HEK293 (cell line): Measurements from ENCODE around the gene NR2F2.

Experiments
- BCL11B ChIP-seq: fragments of 450-650 bp; formaldehyde crosslinking; IDR thresholded peaks from 2 replicates; pipeline ENCODE4 v1.5.1; 2016; ENCODE audit warnings: low read depth, missing biosample characterization, missing genetic modification characterization
- EGR2 ChIP-seq: fragments of 450-650 bp; formaldehyde crosslinking; IDR thresholded peaks from 2 replicates; pipeline ENCODE4 v1.5.1; 2016; ENCODE audit warnings: low read depth, missing biosample characterization, missing genetic modification characterization
- FEZF1 ChIP-seq: fragments of 450-650 bp; formaldehyde crosslinking; IDR thresholded peaks from 2 replicates; pipeline ENCODE4 v1.5.1; 2016; ENCODE audit warnings: missing biosample characterization, missing genetic modification characterization
- IKZF3 ChIP-seq: fragments of 450-650 bp; IDR thresholded peaks from 2 replicates; pipeline ENCODE4 v1.5.0; 2018; ENCODE audit warnings: missing biosample characterization, mild to moderate bottlenecking, missing genetic modification characterization, moderate library complexity
- KLF8 ChIP-seq: fragments of 450-650 bp; formaldehyde crosslinking; IDR thresholded peaks from 2 replicates; pipeline ENCODE4 v1.5.1; 2016; ENCODE audit warnings: missing biosample characterization, missing genetic modification characterization
- PRDM1 ChIP-seq: fragments of 450-650 bp; formaldehyde crosslinking; IDR thresholded peaks from 2 replicates; pipeline ENCODE4; 2016; ENCODE audit warnings: missing biosample characterization, missing genetic modification characterization
- SP7 ChIP-seq: fragments of 450-650 bp; formaldehyde crosslinking; IDR thresholded peaks from 2 replicates; pipeline ENCODE4 v1.5.1; 2016; ENCODE audit warnings: missing biosample characterization, missing genetic modification characterization
- ZBTB10 ChIP-seq: fragments of 450-650 bp; formaldehyde crosslinking; IDR thresholded peaks from 2 replicates; pipeline ENCODE4 v1.5.1; 2016; ENCODE audit warnings: missing biosample characterization, missing genetic modification characterization
- ZFHX2 ChIP-seq: fragments of 450-650 bp; formaldehyde crosslinking; conservative IDR thresholded peaks from 2 replicates; pipeline ENCODE4 v1.5.1; 2016; ENCODE audit warnings: missing biosample characterization, missing genetic modification characterization
- ZFP69B ChIP-seq: fragments of 450-650 bp; formaldehyde crosslinking; IDR thresholded peaks from 2 replicates; pipeline ENCODE4 v1.5.1; 2016; ENCODE audit warnings: missing biosample characterization, missing genetic modification characterization
- ZNF175 ChIP-seq: fragments of 450-650 bp; formaldehyde crosslinking; IDR thresholded peaks from 2 replicates; pipeline ENCODE4 v1.5.1; 2016; ENCODE audit warnings: missing biosample characterization, missing genetic modification characterization
- ZNF2 ChIP-seq: fragments of 450-650 bp; formaldehyde crosslinking; IDR thresholded peaks from 2 replicates; pipeline ENCODE4 v1.5.1; 2016; ENCODE audit warnings: missing biosample characterization, missing genetic modification characterization
- ZNF280C ChIP-seq: fragments of 450-650 bp; formaldehyde crosslinking; IDR thresholded peaks from 2 replicates; pipeline ENCODE4 v1.5.1; 2016; ENCODE audit warnings: missing biosample characterization, missing genetic modification characterization
- ZNF311 ChIP-seq: fragments of 450-650 bp; formaldehyde crosslinking; IDR thresholded peaks from 2 replicates; pipeline ENCODE4 v1.5.1; 2017; ENCODE audit warnings: missing biosample characterization, missing genetic modification characterization, borderline replicate concordance
- ZNF335 ChIP-seq: fragments of 450-650 bp; formaldehyde crosslinking; conservative IDR thresholded peaks from 2 replicates; pipeline ENCODE4 v1.5.1; 2016; ENCODE audit warnings: missing biosample characterization, missing genetic modification characterization
- ZNF366 ChIP-seq: fragments of 450-650 bp; formaldehyde crosslinking; conservative IDR thresholded peaks from 2 replicates; pipeline ENCODE4 v1.5.1; 2016; ENCODE audit warnings: missing biosample characterization, missing genetic modification characterization
- ZNF558 ChIP-seq: fragments of 450-650 bp; formaldehyde crosslinking; IDR thresholded peaks from 2 replicates; pipeline ENCODE4 v1.5.1; 2016; ENCODE audit warnings: missing biosample characterization, missing genetic modification characterization
- ZNF660 ChIP-seq: fragments of 450-650 bp; IDR thresholded peaks from 2 replicates; pipeline ENCODE4 v1.5.1; 2018; ENCODE audit warnings: missing biosample characterization, mild to moderate bottlenecking, missing genetic modification characterization
- ZNF692 ChIP-seq: fragments of 450-650 bp; formaldehyde crosslinking; IDR thresholded peaks from 2 replicates; pipeline ENCODE4 v1.5.1; 2016; ENCODE audit warnings: missing biosample characterization, missing genetic modification characterization
- ZNF776 ChIP-seq: fragments of 450-650 bp; formaldehyde crosslinking; IDR thresholded peaks from 2 replicates; pipeline ENCODE4 v1.5.0; 2017; ENCODE audit warnings: missing biosample characterization, missing genetic modification characterization, borderline replicate concordance
- ZNF791 ChIP-seq: fragments of 450-650 bp; formaldehyde crosslinking; IDR thresholded peaks from 2 replicates; pipeline ENCODE4 v1.5.1; 2016; ENCODE audit warnings: missing biosample characterization, missing genetic modification characterization
- ZNF843 ChIP-seq: fragments of 450-650 bp; formaldehyde crosslinking; IDR thresholded peaks from 2 replicates; pipeline ENCODE4 v1.5.1; 2016; ENCODE audit warnings: missing biosample characterization, missing genetic modification characterization
- TF ChIP-seq, protein P1 (sequence below): fragments of 450-650 bp; formaldehyde crosslinking; IDR thresholded peaks from 2 replicates; pipeline ENCODE4 v1.5.1; 2017; ENCODE audit warnings: missing biosample characterization, missing genetic modification characterization
- TF ChIP-seq, protein P2 (sequence below): fragments of 450-650 bp; formaldehyde crosslinking; IDR thresholded peaks from 2 replicates; pipeline ENCODE4 v1.5.1; 2016; ENCODE audit warnings: missing biosample characterization, missing genetic modification characterization
- TF ChIP-seq, protein P3 (sequence below): fragments of 450-650 bp; formaldehyde crosslinking; IDR thresholded peaks from 2 replicates; pipeline ENCODE4 v1.5.1; 2016; ENCODE audit warnings: missing biosample characterization, missing genetic modification characterization, low read depth
- TF ChIP-seq, protein P4 (sequence below): fragments of 450-650 bp; formaldehyde crosslinking; IDR thresholded peaks from 2 replicates; pipeline ENCODE4 v1.5.1; 2016; ENCODE audit warnings: missing biosample characterization, missing genetic modification characterization, low read depth

NR2F2 gene

DNA sequence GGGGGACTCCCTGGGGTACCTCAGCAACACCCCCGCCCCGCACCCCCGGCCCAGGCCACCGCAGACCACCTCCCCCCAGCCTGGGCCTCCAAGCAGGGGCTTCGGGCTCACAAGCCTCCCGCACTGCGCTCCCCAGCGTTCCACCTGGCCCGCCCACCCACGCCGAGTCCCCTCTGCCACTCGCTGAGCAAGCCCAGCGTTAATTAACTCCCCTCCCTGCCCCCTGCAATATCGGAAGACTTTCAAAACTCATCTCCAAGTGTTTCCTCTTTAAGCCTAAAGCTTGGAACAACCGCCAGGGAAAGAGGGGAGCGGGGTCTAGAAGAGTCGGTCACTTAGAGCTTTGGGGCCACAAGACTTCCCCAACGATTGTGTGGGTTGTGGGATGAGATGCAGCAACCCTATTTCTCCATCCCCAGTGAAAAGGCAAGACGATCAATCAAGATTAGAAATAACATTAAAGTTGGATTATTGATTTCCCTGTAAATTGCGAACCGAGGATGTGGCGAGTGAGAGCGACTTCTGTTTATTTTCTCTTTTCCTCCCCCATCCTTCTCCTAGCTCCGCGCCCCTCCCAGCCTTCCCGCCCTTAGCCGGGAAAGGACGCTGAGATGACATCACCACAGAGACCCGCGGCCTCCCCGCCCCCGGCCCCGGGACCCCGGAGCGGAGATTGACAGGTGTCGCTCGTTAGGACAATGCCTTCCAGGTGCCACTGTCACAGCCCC is 30.2 kb downstream of the NR2F2 start (continued):
- TF ChIP-seq, protein P1, sequence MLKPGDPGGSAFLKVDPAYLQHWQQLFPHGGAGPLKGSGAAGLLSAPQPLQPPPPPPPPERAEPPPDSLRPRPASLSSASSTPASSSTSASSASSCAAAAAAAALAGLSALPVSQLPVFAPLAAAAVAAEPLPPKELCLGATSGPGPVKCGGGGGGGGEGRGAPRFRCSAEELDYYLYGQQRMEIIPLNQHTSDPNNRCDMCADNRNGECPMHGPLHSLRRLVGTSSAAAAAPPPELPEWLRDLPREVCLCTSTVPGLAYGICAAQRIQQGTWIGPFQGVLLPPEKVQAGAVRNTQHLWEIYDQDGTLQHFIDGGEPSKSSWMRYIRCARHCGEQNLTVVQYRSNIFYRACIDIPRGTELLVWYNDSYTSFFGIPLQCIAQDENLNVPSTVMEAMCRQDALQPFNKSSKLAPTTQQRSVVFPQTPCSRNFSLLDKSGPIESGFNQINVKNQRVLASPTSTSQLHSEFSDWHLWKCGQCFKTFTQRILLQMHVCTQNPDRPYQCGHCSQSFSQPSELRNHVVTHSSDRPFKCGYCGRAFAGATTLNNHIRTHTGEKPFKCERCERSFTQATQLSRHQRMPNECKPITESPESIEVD (tag by site-specific recombination): peak; percentile 24; the same call in 1 of the 2 replicates
- peak; percentile 78 for TF ChIP-seq SP7
- no peak for TF ChIP-seq BCL11B (tag by site-specific recombination)
- TF ChIP-seq IKZF3: peak; percentile 92
- TF ChIP-seq ZNF791 (tag by site-specific recombination): no peak
- TF ChIP-seq KLF8: 0 out of 2 replicates have a peak, but pooled peaks have one; percentile 39
- 0 out of 2 replicates have a peak, but pooled peaks have one; percentile 45 for TF ChIP-seq ZBTB10 (tag by site-specific recombination)
- TF ChIP-seq, protein P2, sequence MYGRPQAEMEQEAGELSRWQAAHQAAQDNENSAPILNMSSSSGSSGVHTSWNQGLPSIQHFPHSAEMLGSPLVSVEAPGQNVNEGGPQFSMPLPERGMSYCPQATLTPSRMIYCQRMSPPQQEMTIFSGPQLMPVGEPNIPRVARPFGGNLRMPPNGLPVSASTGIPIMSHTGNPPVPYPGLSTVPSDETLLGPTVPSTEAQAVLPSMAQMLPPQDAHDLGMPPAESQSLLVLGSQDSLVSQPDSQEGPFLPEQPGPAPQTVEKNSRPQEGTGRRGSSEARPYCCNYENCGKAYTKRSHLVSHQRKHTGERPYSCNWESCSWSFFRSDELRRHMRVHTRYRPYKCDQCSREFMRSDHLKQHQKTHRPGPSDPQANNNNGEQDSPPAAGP (tag by site-specific recombination): no peak
- no peak for TF ChIP-seq ZNF280C (tag by site-specific recombination)
- TF ChIP-seq ZNF335 (tag by site-specific recombination): peak; percentile 65
- TF ChIP-seq ZNF692 (tag by site-specific recombination): peak; percentile 91
- TF ChIP-seq ZNF311 (tag by site-specific recombination): no peak
- TF ChIP-seq, protein P3, sequence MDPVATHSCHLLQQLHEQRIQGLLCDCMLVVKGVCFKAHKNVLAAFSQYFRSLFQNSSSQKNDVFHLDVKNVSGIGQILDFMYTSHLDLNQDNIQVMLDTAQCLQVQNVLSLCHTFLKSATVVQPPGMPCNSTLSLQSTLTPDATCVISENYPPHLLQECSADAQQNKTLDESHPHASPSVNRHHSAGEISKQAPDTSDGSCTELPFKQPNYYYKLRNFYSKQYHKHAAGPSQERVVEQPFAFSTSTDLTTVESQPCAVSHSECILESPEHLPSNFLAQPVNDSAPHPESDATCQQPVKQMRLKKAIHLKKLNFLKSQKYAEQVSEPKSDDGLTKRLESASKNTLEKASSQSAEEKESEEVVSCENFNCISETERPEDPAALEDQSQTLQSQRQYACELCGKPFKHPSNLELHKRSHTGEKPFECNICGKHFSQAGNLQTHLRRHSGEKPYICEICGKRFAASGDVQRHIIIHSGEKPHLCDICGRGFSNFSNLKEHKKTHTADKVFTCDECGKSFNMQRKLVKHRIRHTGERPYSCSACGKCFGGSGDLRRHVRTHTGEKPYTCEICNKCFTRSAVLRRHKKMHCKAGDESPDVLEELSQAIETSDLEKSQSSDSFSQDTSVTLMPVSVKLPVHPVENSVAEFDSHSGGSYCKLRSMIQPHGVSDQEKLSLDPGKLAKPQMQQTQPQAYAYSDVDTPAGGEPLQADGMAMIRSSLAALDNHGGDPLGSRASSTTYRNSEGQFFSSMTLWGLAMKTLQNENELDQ: no peak
- TF ChIP-seq, protein P4, sequence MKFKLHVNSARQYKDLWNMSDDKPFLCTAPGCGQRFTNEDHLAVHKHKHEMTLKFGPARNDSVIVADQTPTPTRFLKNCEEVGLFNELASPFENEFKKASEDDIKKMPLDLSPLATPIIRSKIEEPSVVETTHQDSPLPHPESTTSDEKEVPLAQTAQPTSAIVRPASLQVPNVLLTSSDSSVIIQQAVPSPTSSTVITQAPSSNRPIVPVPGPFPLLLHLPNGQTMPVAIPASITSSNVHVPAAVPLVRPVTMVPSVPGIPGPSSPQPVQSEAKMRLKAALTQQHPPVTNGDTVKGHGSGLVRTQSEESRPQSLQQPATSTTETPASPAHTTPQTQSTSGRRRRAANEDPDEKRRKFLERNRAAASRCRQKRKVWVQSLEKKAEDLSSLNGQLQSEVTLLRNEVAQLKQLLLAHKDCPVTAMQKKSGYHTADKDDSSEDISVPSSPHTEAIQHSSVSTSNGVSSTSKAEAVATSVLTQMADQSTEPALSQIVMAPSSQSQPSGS: peak; percentile 94
- TF ChIP-seq EGR2: 0 out of 2 replicates have a peak, but pooled peaks have one; percentile 11
- TF ChIP-seq ZNF660 (tag by site-specific recombination): 0 out of 2 replicates have a peak, but pooled peaks have one; percentile 46
- TF ChIP-seq ZNF558 (tag by site-specific recombination): no peak
- peak; percentile 48 for TF ChIP-seq ZNF843 (tag by site-specific recombination)
- peak; percentile 38; the same call in 1 of the 2 replicates for TF ChIP-seq ZNF2
- peak; percentile 52 for TF ChIP-seq FEZF1 (tag by site-specific recombination)
- peak; percentile 68 for TF ChIP-seq PRDM1 (tag by site-specific recombination)
- TF ChIP-seq ZFP69B (tag by site-specific recombination): peak; percentile 77
- no peak for TF ChIP-seq ZNF175 (tag by site-specific recombination)
- peak; percentile 54 for TF ChIP-seq ZFHX2 (tag by site-specific recombination)
- TF ChIP-seq ZNF366 (tag by site-specific recombination): peak; percentile 53
- TF ChIP-seq ZNF776 (tag by site-specific recombination): no peak
